Right ventricle myocardium superior (tissue), 1 donor: ENCODE results near the gene B3GALNT2. TPM values are rescaled to one million over a fixed set of nuclear protein-coding genes. Genes with fewer than 3 reads are reported as not detected.

Experiments used
- ATAC-seq: fragments of 200-7000 bp; cut with Tn5 transposase; one replicate; pipeline ENCODE4 v1.9.1; 2020; ENCODE audit warnings: mild to moderate bottlenecking; ENCODE audit not compliant: poor library complexity
- DNase-seq: peaks from one replicate; pipeline ENCODE4 v3.0.0-alpha.2; 2020
- intact Hi-C: fragments of 100-400 bp; cut with DNase I; formaldehyde crosslinking; loops from one replicate; pipeline ENCODE4 v1.11.2; 2022
- total RNA-seq: library from RNA; stranded (reverse); fragmentation: NEBNext Ultra II Directional; extraction: Animal tissue kit (Norgen Biotek cat#: 25700); gene quantifications from one replicate; pipeline ENCODE4 v1.2.1, GENCODE V29; 2021
- donor health status: DM: no; HTN: yes; CAD: no; lungs with severe emphysema.

Gene B3GALNT2
- total RNA-seq, 1 donor from 2014 or later, result 22.4 TPM

GRCh38 chr1:235423214-235423652, 81.0 kb downstream of the B3GALNT2 start:
- no peak for ATAC-seq
- intact Hi-C loops, result loop anchor here (5.0 kb wide), 1 partner anchor 936 kb away; no protein-coding TSS in a partner anchor

GRCh38 chr1:235421751-235422150, 82.5 kb downstream of the B3GALNT2 start:
- DNase-seq (no peak), ATAC-seq (no peak)
- intact Hi-C loops, result loop anchor here (5.0 kb wide), 1 partner anchor 934 kb away; no protein-coding TSS in a partner anchor

More at GRCh38 chr1:235423214-235423652, 81.0 kb downstream of the B3GALNT2 start:
- DNase-seq, result no peak

- ATAC-seq, result peak; percentile 72
Measured at GRCh38 chr1:235417086-235417697, 87.1 kb downstream of the B3GALNT2 start.

GRCh38 chr1:235416662-235417049, 87.6 kb downstream of the B3GALNT2 start:
- intact Hi-C loops, result loop anchor here (2.0 to 5.0 kb wide), 2 partner anchors 89 to 164 kb away; partner anchors contain the start of genes ARID4B and GGPS1
- ATAC-seq, result no peak

More at GRCh38 chr1:235417086-235417697, 87.1 kb downstream of the B3GALNT2 start:
- DNase-seq, result no peak
- intact Hi-C loops, result loop anchor here (2.0 to 5.0 kb wide), 2 partner anchors 90 to 164 kb away; partner anchors contain the start of genes ARID4B and GGPS1

GRCh38 chr1:235415008-235415904, 89.0 kb downstream of the B3GALNT2 start:
- peak; percentile 66 for DNase-seq
- intact Hi-C loops, result loop anchor here (5.0 kb wide), 1 partner anchor 88 kb away; the partner anchor contains the start of genes ARID4B and GGPS1
- ATAC-seq, result peak; percentile 68

More at GRCh38 chr1:235416662-235417049, 87.6 kb downstream of the B3GALNT2 start:
- no peak for DNase-seq

GRCh38 chr1:235411489-235412486, 92.5 kb downstream of the B3GALNT2 start:
- ATAC-seq (peak; percentile 57), DNase-seq (no peak)
- intact Hi-C loops, result no loop called here

- intact Hi-C loops, result no loop called here
- no peak for DNase-seq
- no peak for ATAC-seq
Measured at GRCh38 chr1:235410467-235410866, 93.8 kb downstream of the B3GALNT2 start.

- intact Hi-C loops, result no loop called here
- DNase-seq, result no peak
- ATAC-seq, result no peak
Measured at GRCh38 chr1:235409042-235409820, 95.0 kb downstream of the B3GALNT2 start.

GRCh38 chr1:235408503-235408960, 95.7 kb downstream of the B3GALNT2 start:
- intact Hi-C loops, result no loop called here
- peak; percentile 21 for ATAC-seq
- DNase-seq, result no peak

- ATAC-seq (no peak), DNase-seq (no peak)
- intact Hi-C loops, result no loop called here
Measured at GRCh38 chr1:235407419-235407818, 96.8 kb downstream of the B3GALNT2 start.

- ATAC-seq (no peak), DNase-seq (no peak)
- intact Hi-C loops, result no loop called here
Measured at GRCh38 chr1:235404190-235404589, 100.1 kb downstream of the B3GALNT2 start.

- intact Hi-C loops, result no loop called here
- DNase-seq (no peak), ATAC-seq (no peak)
Measured at GRCh38 chr1:235403593-235403992, 100.7 kb downstream of the B3GALNT2 start.

GRCh38 chr1:235402457-235403200, 101.6 kb downstream of the B3GALNT2 start:
- intact Hi-C loops, result no loop called here
- DNase-seq, result no peak
- ATAC-seq, result no peak

- intact Hi-C loops, result no loop called here
- ATAC-seq, result no peak
- DNase-seq, result no peak
Measured at GRCh38 chr1:235401251-235401650, 103.0 kb downstream of the B3GALNT2 start.
